GM20000 (cell line): ENCODE measurements around the gene STAMBPL1.

Experiments used
- DNase-seq: peaks from one replicate; pipeline ENCODE4 v3.0.0; 2012; ENCODE audit warnings: low spot score
- TF ChIP-seq, protein P1 (sequence below): IDR thresholded peaks from 2 replicates; pipeline ENCODE4 v1.5.1; 2012; ENCODE audit warnings: mild to moderate bottlenecking, control low read depth; ENCODE audit errors: extremely low read depth, missing control alignments

STAMBPL1 gene

DNA sequence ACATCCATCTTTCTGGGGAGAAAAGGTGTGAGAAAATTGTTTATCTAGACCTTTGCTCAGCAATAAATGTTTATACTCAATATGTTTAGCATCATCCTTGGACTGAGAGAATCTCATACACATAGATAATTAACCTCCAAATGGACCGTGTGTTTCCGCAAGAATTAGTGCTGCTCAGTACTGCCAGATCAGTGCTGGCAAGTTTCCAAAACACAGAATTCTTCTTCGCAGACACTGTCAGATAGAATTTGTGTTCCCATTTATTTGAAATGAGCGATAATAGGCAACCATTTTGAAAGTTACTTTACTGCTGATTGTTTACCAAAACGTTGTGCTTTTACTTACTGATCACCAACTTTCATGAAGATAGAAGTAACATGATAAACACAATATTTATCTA is 33.7 kb downstream of the STAMBPL1 start:
- TF ChIP-seq, protein P1, sequence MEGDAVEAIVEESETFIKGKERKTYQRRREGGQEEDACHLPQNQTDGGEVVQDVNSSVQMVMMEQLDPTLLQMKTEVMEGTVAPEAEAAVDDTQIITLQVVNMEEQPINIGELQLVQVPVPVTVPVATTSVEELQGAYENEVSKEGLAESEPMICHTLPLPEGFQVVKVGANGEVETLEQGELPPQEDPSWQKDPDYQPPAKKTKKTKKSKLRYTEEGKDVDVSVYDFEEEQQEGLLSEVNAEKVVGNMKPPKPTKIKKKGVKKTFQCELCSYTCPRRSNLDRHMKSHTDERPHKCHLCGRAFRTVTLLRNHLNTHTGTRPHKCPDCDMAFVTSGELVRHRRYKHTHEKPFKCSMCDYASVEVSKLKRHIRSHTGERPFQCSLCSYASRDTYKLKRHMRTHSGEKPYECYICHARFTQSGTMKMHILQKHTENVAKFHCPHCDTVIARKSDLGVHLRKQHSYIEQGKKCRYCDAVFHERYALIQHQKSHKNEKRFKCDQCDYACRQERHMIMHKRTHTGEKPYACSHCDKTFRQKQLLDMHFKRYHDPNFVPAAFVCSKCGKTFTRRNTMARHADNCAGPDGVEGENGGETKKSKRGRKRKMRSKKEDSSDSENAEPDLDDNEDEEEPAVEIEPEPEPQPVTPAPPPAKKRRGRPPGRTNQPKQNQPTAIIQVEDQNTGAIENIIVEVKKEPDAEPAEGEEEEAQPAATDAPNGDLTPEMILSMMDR = no peak
- DNase-seq = no peak

DNA sequence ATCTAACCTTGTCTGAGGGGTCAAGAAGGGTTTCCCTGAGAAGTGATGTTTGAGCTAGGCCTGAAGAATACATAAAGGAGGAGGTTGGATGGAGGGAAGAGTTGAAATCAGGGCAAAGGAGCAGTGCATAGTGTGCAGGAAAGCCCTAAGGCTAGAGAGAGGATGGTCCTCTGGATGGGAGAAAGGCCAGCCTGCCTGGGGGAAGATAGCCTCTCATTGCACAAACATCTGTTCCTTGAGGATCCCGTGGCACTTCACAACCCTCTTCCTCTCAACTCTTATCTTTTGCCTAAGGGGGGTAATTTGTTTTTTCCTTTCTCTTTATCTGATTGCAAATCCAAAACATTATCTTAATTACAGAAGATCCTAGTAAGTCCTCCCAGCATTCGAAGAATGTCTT is 35.7 kb downstream of the STAMBPL1 start:
- TF ChIP-seq, protein P1 = no peak
- DNase-seq = no peak

DNA sequence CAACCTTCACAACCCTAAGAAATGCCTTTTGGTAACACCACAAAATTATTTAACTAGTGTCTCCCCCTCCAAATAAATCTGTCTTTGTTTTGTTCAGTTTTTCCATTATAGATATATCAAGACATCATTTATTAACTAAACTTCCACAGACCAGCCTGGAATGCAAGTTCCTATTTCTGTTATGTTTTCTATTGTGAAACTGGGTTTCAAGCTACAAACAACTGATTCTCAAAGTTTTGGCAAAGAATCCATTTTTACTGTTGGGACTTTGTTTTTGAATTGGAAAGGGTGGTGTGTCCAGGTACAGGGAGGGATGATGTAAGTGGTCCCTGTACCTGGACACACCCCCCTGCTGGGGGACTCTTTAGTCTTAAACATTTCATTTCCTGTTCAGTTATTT is 36.2 kb downstream of the STAMBPL1 start:
- TF ChIP-seq, protein P1 = no peak
- no peak for DNase-seq

DNA sequence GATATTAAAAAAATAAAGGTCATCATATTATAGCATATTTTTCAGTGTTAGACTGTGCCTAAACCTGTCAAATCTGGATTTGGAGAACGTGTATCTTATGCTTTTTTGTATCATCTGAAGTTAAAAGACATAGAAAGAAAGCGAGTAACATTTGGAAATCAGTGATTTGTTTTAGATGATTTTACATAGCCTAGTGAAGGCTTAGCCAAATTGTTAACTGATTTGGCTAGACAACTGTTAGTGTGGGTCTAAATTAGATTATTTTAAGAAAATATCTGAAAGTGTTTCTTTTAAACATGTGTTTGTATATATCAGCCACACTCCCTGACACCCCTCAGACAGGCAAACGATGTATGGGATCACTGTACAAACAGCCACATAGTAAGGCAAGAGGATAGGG is 36.9 kb downstream of the STAMBPL1 start:
- DNase-seq = no peak
- TF ChIP-seq, protein P1 = no peak

DNA sequence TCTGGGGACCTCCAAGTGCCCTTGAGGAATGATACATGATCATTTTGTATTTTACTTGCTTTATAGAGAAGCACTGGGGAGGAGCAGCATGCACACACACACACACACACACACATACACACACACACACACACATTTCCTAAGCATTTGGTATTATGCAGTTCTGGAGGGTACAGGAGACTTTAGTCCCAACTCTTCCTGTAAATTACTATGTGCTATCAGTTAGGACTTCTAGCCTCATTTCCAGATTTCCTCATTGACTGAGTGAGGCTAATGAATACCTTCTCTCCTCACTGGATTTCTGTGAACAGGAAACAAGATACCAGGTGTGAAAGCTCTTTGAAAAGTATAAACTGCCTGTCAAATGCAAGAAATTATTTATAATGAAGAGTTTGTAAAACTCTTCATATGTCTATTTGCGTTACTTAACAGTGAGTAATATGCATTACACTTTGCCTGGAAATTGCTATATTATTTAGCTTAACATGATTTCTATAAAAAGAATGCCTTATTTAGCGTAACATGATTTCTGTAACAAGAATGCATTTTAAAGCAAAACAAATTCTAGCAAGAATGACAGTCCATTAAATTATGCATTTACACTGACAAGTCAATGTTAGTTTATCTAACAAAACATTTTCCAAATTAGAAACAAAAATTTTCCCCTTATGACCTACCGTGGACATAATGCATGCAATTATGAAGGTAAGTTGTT is 38.3 kb downstream of the STAMBPL1 start:
- TF ChIP-seq, protein P1 = no peak
- DNase-seq = no peak

DNA sequence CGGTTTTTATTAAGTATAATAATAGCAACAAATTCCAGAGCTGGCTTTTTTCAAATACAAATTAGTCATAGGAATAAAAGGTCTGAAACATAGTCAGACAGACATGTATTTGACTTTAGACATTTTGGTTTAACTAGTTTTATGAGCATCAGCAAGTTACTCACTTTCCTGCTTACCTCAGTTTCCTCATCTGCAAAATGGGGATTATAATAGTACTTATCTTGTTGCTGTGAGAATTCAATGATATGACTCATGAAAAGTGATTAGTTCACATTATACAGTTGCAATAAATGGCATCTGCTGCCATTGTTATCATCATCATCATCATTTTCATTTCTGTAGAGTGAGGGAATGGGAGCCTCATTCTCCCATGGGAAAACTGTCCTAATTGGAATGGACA is 39.0 kb downstream of the STAMBPL1 start:
- no peak for DNase-seq
- TF ChIP-seq, protein P1 = no peak

DNA sequence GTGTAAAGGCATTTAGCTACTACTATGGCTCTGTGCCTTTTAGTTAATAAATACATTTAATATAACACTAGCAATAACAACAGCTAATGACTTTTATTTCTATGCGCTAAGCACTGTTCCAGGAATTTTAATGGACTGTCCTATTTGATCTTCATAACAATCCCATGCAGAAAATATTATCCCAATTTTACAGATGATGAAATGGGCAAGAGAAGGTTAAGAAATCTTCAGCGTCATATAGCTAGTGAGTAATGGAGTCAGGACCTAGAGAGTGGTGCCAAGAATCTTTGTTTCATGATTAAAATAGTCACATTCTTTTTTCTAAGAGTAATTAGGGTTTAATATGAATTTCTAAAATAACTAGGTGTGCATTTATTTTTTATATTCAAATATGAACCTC is 40.2 kb downstream of the STAMBPL1 start:
- TF ChIP-seq, protein P1 = no peak
- DNase-seq = no peak
